ENCODE results near the gene PRKACG.

DNA sequence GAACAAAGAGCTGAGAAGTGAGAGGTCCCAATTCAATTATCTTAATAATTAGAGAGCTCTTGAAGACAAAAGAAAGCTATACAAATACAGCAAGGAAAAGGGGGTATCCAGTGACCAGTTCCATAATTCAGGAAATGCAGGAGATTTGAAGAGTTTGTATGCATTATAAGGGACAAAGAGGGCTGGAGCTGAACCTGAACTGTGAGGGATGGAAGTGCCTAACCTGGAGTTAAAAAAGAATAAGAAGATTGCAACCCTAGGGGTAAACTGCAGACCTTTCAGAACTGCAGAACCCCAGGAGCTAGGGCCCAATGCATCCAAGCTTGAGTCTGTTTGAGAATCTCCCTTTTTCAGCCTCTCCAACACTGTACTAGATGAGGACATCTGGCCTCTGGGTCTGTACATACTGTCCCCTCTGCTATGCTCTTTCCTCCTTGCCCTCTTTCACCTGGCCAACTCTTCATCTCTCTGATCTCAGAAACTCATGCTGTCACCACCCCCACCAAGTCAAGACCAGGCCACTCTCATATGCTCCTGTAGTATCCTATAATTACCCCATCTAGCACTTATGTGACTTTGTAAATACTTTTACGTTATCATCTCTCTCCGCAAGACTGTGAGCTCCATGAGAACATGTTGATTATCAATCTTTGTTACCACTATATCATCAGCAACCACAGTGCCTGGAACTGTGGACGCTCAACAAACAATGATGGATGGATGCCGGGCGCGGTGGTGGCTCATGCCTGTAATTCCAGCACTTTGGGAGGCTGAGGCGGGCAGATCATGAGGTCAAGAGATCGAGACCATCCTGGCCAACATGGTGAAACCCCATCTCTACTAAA lies 6.6 kb upstream of the PRKACG start:
- TF ChIP-seq, protein P1, sequence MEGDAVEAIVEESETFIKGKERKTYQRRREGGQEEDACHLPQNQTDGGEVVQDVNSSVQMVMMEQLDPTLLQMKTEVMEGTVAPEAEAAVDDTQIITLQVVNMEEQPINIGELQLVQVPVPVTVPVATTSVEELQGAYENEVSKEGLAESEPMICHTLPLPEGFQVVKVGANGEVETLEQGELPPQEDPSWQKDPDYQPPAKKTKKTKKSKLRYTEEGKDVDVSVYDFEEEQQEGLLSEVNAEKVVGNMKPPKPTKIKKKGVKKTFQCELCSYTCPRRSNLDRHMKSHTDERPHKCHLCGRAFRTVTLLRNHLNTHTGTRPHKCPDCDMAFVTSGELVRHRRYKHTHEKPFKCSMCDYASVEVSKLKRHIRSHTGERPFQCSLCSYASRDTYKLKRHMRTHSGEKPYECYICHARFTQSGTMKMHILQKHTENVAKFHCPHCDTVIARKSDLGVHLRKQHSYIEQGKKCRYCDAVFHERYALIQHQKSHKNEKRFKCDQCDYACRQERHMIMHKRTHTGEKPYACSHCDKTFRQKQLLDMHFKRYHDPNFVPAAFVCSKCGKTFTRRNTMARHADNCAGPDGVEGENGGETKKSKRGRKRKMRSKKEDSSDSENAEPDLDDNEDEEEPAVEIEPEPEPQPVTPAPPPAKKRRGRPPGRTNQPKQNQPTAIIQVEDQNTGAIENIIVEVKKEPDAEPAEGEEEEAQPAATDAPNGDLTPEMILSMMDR (conservative IDR thresholded peaks at IDR 0.05; ENCODE audit: low read depth in 2 of 2) = no peak
- TF ChIP-seq CREB1 (CRISPR knock-in tag; IDR thresholded peaks at IDR 0.05; ENCODE audit: low read depth) (no peak), EZH2phosphoT487 (IDR thresholded peaks at IDR 0.05; ENCODE audit: unreplicated experiment) (no peak)
